HepG2 (cell line): ENCODE measurements around the gene WDR87. TPM values are rescaled to one million over a fixed set of nuclear protein-coding genes. Genes with fewer than 3 reads are reported as not detected.

Experiments used
- AHR ChIP-seq: IDR thresholded peaks from 2 replicates; pipeline ENCODE4 v1.6.1; 2018; ENCODE audit warnings: missing genetic modification reagents, missing compliant biosample characterization
- ARHGAP35 ChIP-seq: sonication (generic); formaldehyde crosslinking; IDR thresholded peaks from 2 replicates; pipeline ENCODE4 v1.9.0; 2022; ENCODE audit warnings: mild to moderate bottlenecking, inconsistent platforms, moderate library complexity, missing genetic modification reagents, borderline replicate concordance
- CSRNP1 ChIP-seq: sonication (generic); formaldehyde crosslinking; IDR thresholded peaks from 2 replicates; pipeline ENCODE4 v1.8.1; 2023; ENCODE audit warnings: mild to moderate bottlenecking, missing genetic modification reagents
- CTCF ChIP-seq: sonication (generic); formaldehyde crosslinking; IDR thresholded peaks from 2 replicates; pipeline ENCODE4 v1.5.0; 2020; ENCODE audit warnings: mild to moderate bottlenecking, missing genetic modification reagents, moderate library complexity
- E2F5 ChIP-seq: sonication (generic); formaldehyde crosslinking; conservative IDR thresholded peaks from 2 replicates; pipeline ENCODE4 v1.4.0; 2020; ENCODE audit warnings: missing genetic modification reagents
- ETS1 ChIP-seq: sonication (generic); formaldehyde crosslinking; IDR thresholded peaks from 2 replicates; pipeline ENCODE4 v1.4.0; 2020; ENCODE audit warnings: missing genetic modification reagents
- GABPB1 ChIP-seq: IDR thresholded peaks from 2 replicates; pipeline ENCODE4 v1.6.1; 2016; ENCODE audit warnings: mild to moderate bottlenecking, missing genetic modification reagents, moderate library complexity, missing compliant biosample characterization
- LBX2 ChIP-seq: sonication (generic); formaldehyde crosslinking; IDR thresholded peaks from 2 replicates; pipeline ENCODE4 v1.5.0; 2020; ENCODE audit warnings: missing genetic modification reagents, mild to moderate bottlenecking, borderline replicate concordance
- NCOR1 ChIP-seq: fragments of 200-600 bp; sonication (generic); IDR thresholded peaks from 2 replicates; pipeline ENCODE4 v1.7.0; 2017; ENCODE audit warnings: antibody characterized with exemption, low read length, borderline replicate concordance
- PTBP1 ChIP-seq: fragments of 200-400 bp; formaldehyde crosslinking; IDR thresholded peaks from 2 replicates; pipeline ENCODE4 v1.6.1; 2018; ENCODE audit warnings: low read length, low read depth; ENCODE audit not compliant: poor library complexity, severe bottlenecking
- SNAPC4 ChIP-seq: sonication (generic); formaldehyde crosslinking; IDR thresholded peaks from 2 replicates; pipeline ENCODE4 v1.4.0; 2020; ENCODE audit warnings: mild to moderate bottlenecking, missing genetic modification reagents
- TBL1XR1 ChIP-seq: fragments of 150-350 bp; IDR thresholded peaks from 2 replicates; pipeline ENCODE4 v1.6.1; 2014; ENCODE audit warnings: borderline replicate concordance, low read length; ENCODE audit not compliant: partially characterized antibody
- ZNF260 ChIP-seq: sonication (generic); formaldehyde crosslinking; IDR thresholded peaks from 2 replicates; pipeline ENCODE4 v1.4.0; 2020; ENCODE audit warnings: missing genetic modification reagents, low read depth, mild to moderate bottlenecking, borderline replicate concordance
- ZNF503 ChIP-seq: sonication (generic); formaldehyde crosslinking; IDR thresholded peaks from 2 replicates; pipeline ENCODE4 v1.4.0; 2020; ENCODE audit warnings: missing genetic modification reagents
- ZNF703 ChIP-seq: sonication (generic); formaldehyde crosslinking; IDR thresholded peaks from 2 replicates; pipeline ENCODE4 v1.5.1; 2020; ENCODE audit warnings: missing genetic modification reagents, mild to moderate bottlenecking, moderate library complexity, borderline replicate concordance
- polyA plus RNA-seq, 8 experiments: library from polyadenylated mRNA; depleted of rRNA in 3 of 8; stranded (reverse) in 7 of 8; unstranded in 1 of 8; fragments of >200 nt; fragmentation: Illumina TruSeq in 4 of 8; extraction: Trizol in 4 of 8; gene quantifications; 2 replicates each; pipeline versions ENCODE4 v1.2.1 to v1.2.3, GENCODE V29; 2011 to 2016; ENCODE audit warnings: low read depth in 4 of 8, missing spikeins in 1 of 8, mixed read lengths in 1 of 8; ENCODE audit not compliant: insufficient read depth in 1 of 8
- total RNA-seq, 5 experiments: library from RNA; depleted of rRNA; stranded (reverse); fragments of >200 nt; fragmentation: Illumina TruSeq; extraction: Trizol; gene quantifications; 2 replicates each; pipeline ENCODE4 v1.2.3, GENCODE V29; 2016; ENCODE audit warnings: low read depth in 1 of 5

Gene WDR87
- total and polyA plus RNA-seq, 2 of the 13 experiments (the other 11 are each of a cell fraction or from before 2014, with no cell fraction given), result not detected

- TF ChIP-seq ZNF503 (CRISPR knock-in tag), result no peak
- TF ChIP-seq LBX2, result no peak
- no peak for TF ChIP-seq AHR
- no peak for TF ChIP-seq TBL1XR1
- no peak for TF ChIP-seq ARHGAP35 (CRISPR knock-in tag)
- no peak for TF ChIP-seq PTBP1
- TF ChIP-seq CTCF (CRISPR knock-in tag), result no peak
- TF ChIP-seq E2F5, result no peak
- no peak for TF ChIP-seq GABPB1
- TF ChIP-seq NCOR1, result no peak
- TF ChIP-seq ETS1 (CRISPR knock-in tag), result no peak
- no peak for TF ChIP-seq CSRNP1 (CRISPR knock-in tag)
- TF ChIP-seq ZNF703 (CRISPR knock-in tag), result no peak
- no peak for TF ChIP-seq ZNF260 (CRISPR knock-in tag)
- no peak for TF ChIP-seq SNAPC4 (CRISPR knock-in tag)
Observed at GRCh38 chr19:37874784-37875183, 31.6 kb downstream of the WDR87 start (continued).
